H1 (cell line): ENCODE data around the gene SHANK2. TPM values are rescaled to one million over a fixed set of nuclear protein-coding genes. Genes with fewer than 3 reads are reported as not detected.

Experiments used
- CTCF ChIA-PET: fragments of 300-600 bp; sonication (Branson Sonifier 250); formaldehyde crosslinking; loops from one replicate; lab custom pipeline; 2021; ENCODE audit not compliant: partially characterized antibody; lab: Charles Lee
- POLR2A ChIA-PET: fragments of 300-600 bp; sonication (Branson Sonifier 250); formaldehyde crosslinking; loops from one replicate; lab custom pipeline; 2021; ENCODE audit warnings: inconsistent platforms; ENCODE audit not compliant: partially characterized antibody; lab: Charles Lee
- DNase-seq, 2 experiments: peaks; one replicate each; pipeline versions ENCODE4 v3.0.0 to v3.0.0-alpha.2; 2010 to 2022; ENCODE audit warnings: low spot score in 2 of 2, low read depth in 1 of 2, mixed read lengths in 1 of 2
- FAIRE-seq: peaks from 2 replicates; lab custom pipeline; 2011; peaks lifted over from hg19 to GRCh38; lab: Jason Lieb, UNC
- H2AFZ ChIP-seq: 2 replicates; pipeline ENCODE4 v1.8.1; 2012; ENCODE audit warnings: low read length, inconsistent platforms
- H2AK5ac ChIP-seq: 2 replicates; pipeline ENCODE4 v1.6.1; 2013; ENCODE audit warnings: low read depth, low read length
- H2BK120ac ChIP-seq: replicated peaks from 2 replicates; pipeline ENCODE3; 2013; ENCODE audit warnings: low read depth, low read length, inconsistent platforms
- H2BK12ac ChIP-seq: 2 replicates; pipeline ENCODE4 v1.6.1; 2013; ENCODE audit warnings: low read depth, low read length
- H2BK15ac ChIP-seq: 2 replicates; pipeline ENCODE4 v1.6.1; 2013; ENCODE audit warnings: low read length
- H2BK20ac ChIP-seq: 2 replicates; pipeline ENCODE4 v1.6.1; 2013; ENCODE audit warnings: low read length
- H2BK5ac ChIP-seq: 2 replicates; pipeline ENCODE4 v1.6.1; 2013; ENCODE audit warnings: low read depth, low read length
- H3K14ac ChIP-seq: 2 replicates; pipeline ENCODE4 v1.6.1; 2013; ENCODE audit warnings: inconsistent platforms; ENCODE audit not compliant: insufficient read length
- H3K18ac ChIP-seq: 2 replicates; pipeline ENCODE4 v1.6.1; 2013; ENCODE audit warnings: low read length; ENCODE audit errors: extremely low read depth
- H3K23ac ChIP-seq: 2 replicates; pipeline ENCODE4 v1.6.1; 2013; ENCODE audit warnings: inconsistent platforms; ENCODE audit not compliant: insufficient read length
- H3K23me2 ChIP-seq: 2 replicates; pipeline ENCODE4 v1.6.1; 2013; ENCODE audit warnings: low read depth, low read length
- H3K27ac ChIP-seq: 2 replicates; pipeline ENCODE4 v1.6.1; 2011; ENCODE audit warnings: low read depth, low read length, inconsistent platforms
- H3K27me3 ChIP-seq, 4 experiments: replicated peaks in 1 of 4; 1 replicate in 1 of 4; 2 replicates in 3 of 4; pipeline versions ENCODE4 v1.6.1 to v1.8.1; 2011 to 2013; ENCODE audit warnings: low read length in 3 of 4, mild to moderate bottlenecking in 3 of 4, inconsistent platforms in 2 of 4, mixed read lengths in 2 of 4, moderate library complexity in 1 of 4; ENCODE audit not compliant: control insufficient read depth in 3 of 4, insufficient read depth in 3 of 4; ENCODE audit errors: extremely low read depth in 1 of 4
- H3K36me3 ChIP-seq, 4 experiments: 2 replicates each; pipeline versions ENCODE4 v1.6.1 to v1.8.1; 2011 to 2013; ENCODE audit warnings: mild to moderate bottlenecking in 4 of 4, low read length in 3 of 4, moderate library complexity in 2 of 4, control low read depth in 1 of 4, inconsistent platforms in 1 of 4; ENCODE audit not compliant: insufficient read depth in 4 of 4, control insufficient read depth in 2 of 4
- H3K4ac ChIP-seq: replicated peaks from 2 replicates; pipeline ENCODE3; 2013; ENCODE audit warnings: low read length, low read depth, mixed read lengths, inconsistent platforms; ENCODE audit not compliant: insufficient read length
- H3K4me1 ChIP-seq, 4 experiments: replicated peaks in 1 of 4; 1 replicate in 1 of 4; 2 replicates in 3 of 4; pipeline versions ENCODE4 v1.6.1 to v1.8.1; 2011 to 2013; ENCODE audit warnings: low read length in 3 of 4, inconsistent platforms in 2 of 4, mixed read lengths in 1 of 4; ENCODE audit not compliant: insufficient read depth in 4 of 4, control insufficient read depth in 3 of 4
- H3K4me2 ChIP-seq, 2 experiments: 2 replicates each; pipeline versions ENCODE4 v1.6.1 to v1.8.1; 2011 to 2013; ENCODE audit warnings: low read depth in 2 of 2, low read length in 2 of 2, control low read depth in 1 of 2, inconsistent platforms in 1 of 2, mild to moderate bottlenecking in 1 of 2; ENCODE audit not compliant: insufficient read depth in 1 of 2
- H3K4me3 ChIP-seq, 4 experiments: fragments of 200-600, 300-600 bp in 1 of 4; sonication (generic), shearing (Covaris generic), sonication (Bioruptor Twin) in 1 of 4; 2 replicates each; pipeline versions ENCODE4 v1.5.1 to v1.8.1; 2011 to 2016; ENCODE audit warnings: low read length in 4 of 4, low read depth in 3 of 4, control low read depth in 2 of 4, inconsistent platforms in 2 of 4, mild to moderate bottlenecking in 2 of 4, mixed read lengths in 1 of 4, moderate library complexity in 1 of 4; ENCODE audit not compliant: insufficient read depth in 2 of 4; ENCODE audit errors: extremely low read depth in 1 of 4
- H3K56ac ChIP-seq: replicated peaks from 2 replicates; pipeline ENCODE3; 2013; ENCODE audit warnings: low read depth, mild to moderate bottlenecking, mixed read lengths, low read length, inconsistent platforms; ENCODE audit not compliant: insufficient read length
- H3K79me1 ChIP-seq: 2 replicates; pipeline ENCODE4 v1.6.1; 2013; ENCODE audit warnings: low read depth, low read length, control low read depth
- H3K79me2 ChIP-seq, 2 experiments: 2 replicates each; pipeline versions ENCODE4 v1.6.1 to v1.8.1; 2012 to 2013; ENCODE audit warnings: low read length in 2 of 2, mild to moderate bottlenecking in 2 of 2, inconsistent platforms in 1 of 2; ENCODE audit not compliant: insufficient read depth in 2 of 2, control insufficient read depth in 1 of 2
- H3K9ac ChIP-seq, 4 experiments: replicated peaks in 1 of 4; 1 replicate in 1 of 4; 2 replicates in 3 of 4; pipeline versions ENCODE4 v1.6.1 to v1.8.1; 2011 to 2013; ENCODE audit warnings: low read depth in 3 of 4, low read length in 3 of 4, control low read depth in 2 of 4, mild to moderate bottlenecking in 2 of 4, moderate library complexity in 2 of 4, inconsistent platforms in 1 of 4; ENCODE audit errors: extremely low read depth in 1 of 4
- H3K9me3 ChIP-seq, 2 experiments: 2 replicates each; pipeline versions ENCODE4 v1.6.1 to v1.8.1; 2012 to 2013; ENCODE audit warnings: mild to moderate bottlenecking in 2 of 2, moderate library complexity in 2 of 2, control low read depth in 1 of 2, inconsistent platforms in 1 of 2, low read depth in 1 of 2, low read length in 1 of 2, mixed read lengths in 1 of 2; ENCODE audit not compliant: insufficient read depth in 2 of 2
- H4K20me1 ChIP-seq, 2 experiments: replicated peaks in 1 of 2; 2 replicates each; pipeline versions ENCODE3 to v1.8.1; 2011 to 2013; ENCODE audit warnings: inconsistent platforms in 2 of 2, low read length in 2 of 2, mild to moderate bottlenecking in 1 of 2; ENCODE audit not compliant: insufficient read depth in 2 of 2, control insufficient read depth in 1 of 2
- H4K5ac ChIP-seq: 2 replicates; pipeline ENCODE4 v1.6.1; 2013; ENCODE audit warnings: low read length, low read depth, mixed read lengths, inconsistent platforms; ENCODE audit not compliant: insufficient read length
- H4K8ac ChIP-seq: 2 replicates; pipeline ENCODE4 v1.8.0; 2013; ENCODE audit warnings: mild to moderate bottlenecking, moderate library complexity, low read length, inconsistent platforms; ENCODE audit not compliant: insufficient read depth; ENCODE audit errors: extremely low read depth
- H4K91ac ChIP-seq: replicated peaks from 2 replicates; pipeline ENCODE3; 2013; ENCODE audit warnings: low read length, mixed read lengths, inconsistent platforms; ENCODE audit not compliant: insufficient read length
- ASH2L ChIP-seq: fragments of 200-600, 300-600 bp; sonication (generic); IDR thresholded peaks from one replicate; pipeline ENCODE4 v1.7.1; 2017; ENCODE audit warnings: low read length
- ATF3 ChIP-seq: IDR thresholded peaks from 2 replicates; pipeline ENCODE4 v1.6.1; 2011; ENCODE audit warnings: low read depth, mild to moderate bottlenecking, low read length; ENCODE audit not compliant: insufficient read depth
- EZH2 ChIP-seq: fragments of 200-600 bp; sonication (generic); IDR thresholded peaks from 2 replicates; pipeline ENCODE4 v1.7.1; 2012; ENCODE audit warnings: low read depth, mild to moderate bottlenecking, moderate library complexity, low read length, inconsistent platforms; ENCODE audit not compliant: severe bottlenecking
- KDM5A ChIP-seq: fragments of 200-600 bp; IDR thresholded peaks from 2 replicates; pipeline ENCODE4 v1.7.1; 2012; ENCODE audit warnings: mild to moderate bottlenecking, low read length, inconsistent platforms, mixed read lengths
- MAFK ChIP-seq: IDR thresholded peaks from 2 replicates; pipeline ENCODE4 v1.6.1; 2012; ENCODE audit warnings: low read depth, mild to moderate bottlenecking, improper control_type of control experiment, low read length
- NANOG ChIP-seq: IDR thresholded peaks from 2 replicates; pipeline ENCODE4 v1.6.1; 2011; ENCODE audit warnings: low read length, low read depth, mild to moderate bottlenecking, inconsistent platforms; ENCODE audit not compliant: insufficient read depth, poor library complexity, severe bottlenecking
- RNF2 ChIP-seq: fragments of 200-900, 300-1000 bp; sonication (generic); IDR thresholded peaks from 2 replicates; pipeline ENCODE4 v1.7.1; 2016; ENCODE audit warnings: borderline replicate concordance, low read depth, mild to moderate bottlenecking, antibody characterized with exemption, low read length; ENCODE audit not compliant: poor library complexity, severe bottlenecking; ENCODE audit errors: missing control alignments
- SP1 ChIP-seq: IDR thresholded peaks from 2 replicates; pipeline ENCODE4 v1.6.1; 2011; ENCODE audit warnings: low read depth, low read length
- SP2 ChIP-seq: IDR thresholded peaks from 2 replicates; pipeline ENCODE4 v1.6.1; 2012; ENCODE audit warnings: mild to moderate bottlenecking, low read length, inconsistent platforms
- SRF ChIP-seq: IDR thresholded peaks from 2 replicates; pipeline ENCODE4 v1.6.1; 2011; ENCODE audit warnings: mild to moderate bottlenecking, low read depth, low read length, moderate library complexity
- TEAD4 ChIP-seq: IDR thresholded peaks from 2 replicates; pipeline ENCODE4 v1.6.1; 2012; ENCODE audit warnings: low read depth, low read length, inconsistent platforms, mixed read lengths
- ZNF274 ChIP-seq: IDR thresholded peaks from 2 replicates; pipeline ENCODE4 v1.7.0; 2012; ENCODE audit warnings: low read length, borderline replicate concordance; ENCODE audit errors: extremely low read depth
- WGBS, 2 experiments: shearing (Covaris generic) in 1 of 2; methylation state at CpG; one replicate each; pipeline versions ENCODE4 v1.1.6 to v1.1.7; 2013 to 2015; ENCODE audit warnings: low lambda C conversion rate in 2 of 2, mixed read lengths in 2 of 2, inconsistent platforms in 1 of 2, low coverage in 1 of 2, missing lambda C conversion rate in 1 of 2; ENCODE audit not compliant: insufficient replicate concordance in 2 of 2, insufficient coverage in 1 of 2, insufficient read length in 1 of 2; ENCODE audit errors: extremely low coverage in 1 of 2, missing lambda C conversion rate in 1 of 2; 5-methylcytosine and 5-hydroxymethylcytosine counted together
- polyA plus RNA-seq, 7 experiments: library from polyadenylated mRNA; depleted of rRNA in 3 of 7; stranded (reverse) in 5 of 7; unstranded in 2 of 7; fragments of >200 nt in 5 of 7; fragments of 200-250 nt in 2 of 7; gene quantifications; 1 replicate in 5 of 7; 2 replicates in 1 of 7; 4 replicates in 1 of 7; pipeline versions ENCODE4 v1.2.1 to v1.2.3, GENCODE V29; 2011 to 2013; ENCODE audit warnings: missing spikeins in 2 of 7, mixed read lengths in 2 of 7
- total RNA-seq: library from RNA; stranded (reverse); fragmentation: NEBNext Ultra II Directional; extraction: Animal tissue kit (Norgen Biotek cat#: 25700); gene quantifications from 2 replicates; pipeline ENCODE4 v1.2.1, GENCODE V29; 2021

Gene SHANK2
- total and polyA plus RNA-seq, 2 of the 8 experiments (the other 6 are each of a cell fraction or from before 2014, with no cell fraction given): 10.1 to 54.2 TPM

- no peak overlapping the region for H2AK5ac ChIP-seq
- DNase-seq (no peak), FAIRE-seq (no peak)
- H3K36me3 ChIP-seq: peaks cover 2 to 8% (median 4%) of the 10 kb centered on the region in 4 experiments; a peak in 3 of 8 replicates
- peaks cover 3 to 71% of the 10 kb centered on the region in 2 experiments for H3K79me2 ChIP-seq
- POLR2A ChIA-PET: interaction anchor here (2.9 kb wide), 1 partner anchor 28 kb away, joined by 14 read pairs; no protein-coding TSS in a partner anchor
- no peak overlapping the region for H3K18ac ChIP-seq
- peak overlapping the region; percentile 22; the same call in 1 of the 2 replicates for H2BK5ac ChIP-seq
- no peak overlapping the region for H3K4me2 ChIP-seq
- H4K91ac ChIP-seq: no peak overlapping the region
- H2BK120ac ChIP-seq: no peak overlapping the region
- no peak overlapping the region for H3K56ac ChIP-seq
- no peaks in the 10 kb centered on the region for H3K27me3 ChIP-seq
- H4K20me1 ChIP-seq: peaks cover 15 to 16% of the 10 kb centered on the region in 2 experiments
- H3K23ac ChIP-seq: no peak overlapping the region
- 86% methylated on average over 10 of the region's 10 CpGs; no CpG with 5 or more reads in 1 of the 2 experiments for WGBS, 2 experiments
- H3K79me1 ChIP-seq: peaks cover 19% of the 10 kb centered on the region; the same call in 1 of the 2 replicates
- H3K27ac ChIP-seq: no peak overlapping the region
- CTCF ChIA-PET: interaction anchor here (1.4 kb wide), 2 partner anchors 132 to 154 kb away, joined by 3 to 4 read pairs; no protein-coding TSS in a partner anchor
- no peaks in the 10 kb centered on the region for H3K23me2 ChIP-seq
- no peak overlapping the region for H2BK15ac ChIP-seq
- no peak overlapping the region for H4K8ac ChIP-seq
- no peak overlapping the region for H3K9ac ChIP-seq
- no peaks in the 10 kb centered on the region for H3K9me3 ChIP-seq
- peaks cover 0 to 11% (median 4%) of the 10 kb centered on the region in 4 experiments; a peak in 5 of 7 replicates for H3K4me1 ChIP-seq
- no peak overlapping the region for H2BK12ac ChIP-seq
- no peak overlapping the region for H2AFZ ChIP-seq
- H3K14ac ChIP-seq: no peak overlapping the region
- H2BK20ac ChIP-seq: no peak overlapping the region
- no peak overlapping the region for H4K5ac ChIP-seq
- H3K4me3 ChIP-seq: no peak overlapping the region
- H3K4ac ChIP-seq: no peak overlapping the region
- no peak for TF ChIP-seq ASH2L
- TF ChIP-seq SRF: no peak
- no peak for TF ChIP-seq MAFK
- TF ChIP-seq TEAD4: no peak
- TF ChIP-seq ZNF274: no peak
- no peak for TF ChIP-seq SP1
- TF ChIP-seq SP2: no peak
- TF ChIP-seq RNF2: no peak
- no peak for TF ChIP-seq ATF3
- TF ChIP-seq EZH2: no peak
- TF ChIP-seq NANOG: no peak
- TF ChIP-seq KDM5A: no peak
Measured at GRCh38 chr11:71218789-71219499, 33.4 kb downstream of the SHANK2 start.
